Myocyte (in vitro differentiated cells): Measurements from ENCODE around the gene G6PC2. TPM values are rescaled to one million over a fixed set of nuclear protein-coding genes. Genes with fewer than 3 reads are reported as not detected.

Experiments
- DNase-seq: peaks from one replicate; pipeline ENCODE4 v3.0.0-alpha.2; 2012; ENCODE audit warnings: low read depth
- total RNA-seq: library from RNA; depleted of rRNA; stranded (reverse); fragments of >200 nt; gene quantifications from 2 replicates; pipeline ENCODE4 v1.2.3, GENCODE V29; 2014

G6PC2 gene
- total RNA-seq, 1 donor from 2014 or later, result not detected

DNA sequence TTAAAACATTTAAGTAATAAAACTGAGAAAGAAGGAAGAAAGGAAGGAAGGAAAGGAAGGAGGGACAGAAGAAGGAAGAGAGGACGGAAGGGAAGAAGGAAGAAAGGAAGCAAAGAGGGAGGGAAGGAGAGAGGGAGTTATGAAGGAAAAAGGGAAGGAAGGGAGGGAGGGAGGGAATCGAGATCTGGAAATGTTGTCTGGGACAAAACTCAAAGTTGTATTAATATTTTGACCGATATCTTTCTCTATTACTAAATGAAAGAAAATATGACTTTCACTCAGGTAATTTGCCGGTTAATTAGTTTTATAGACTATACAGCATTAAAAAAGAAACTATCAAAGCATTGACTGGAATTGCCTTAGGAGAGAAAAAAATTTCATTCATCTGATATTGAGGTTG is 44.4 kb downstream of the G6PC2 start:
- DNase-seq, result no peak

- no peak for DNase-seq
Measured at GRCh38 chr2:168948621-168949212, 47.6 kb downstream of the G6PC2 start.

DNA sequence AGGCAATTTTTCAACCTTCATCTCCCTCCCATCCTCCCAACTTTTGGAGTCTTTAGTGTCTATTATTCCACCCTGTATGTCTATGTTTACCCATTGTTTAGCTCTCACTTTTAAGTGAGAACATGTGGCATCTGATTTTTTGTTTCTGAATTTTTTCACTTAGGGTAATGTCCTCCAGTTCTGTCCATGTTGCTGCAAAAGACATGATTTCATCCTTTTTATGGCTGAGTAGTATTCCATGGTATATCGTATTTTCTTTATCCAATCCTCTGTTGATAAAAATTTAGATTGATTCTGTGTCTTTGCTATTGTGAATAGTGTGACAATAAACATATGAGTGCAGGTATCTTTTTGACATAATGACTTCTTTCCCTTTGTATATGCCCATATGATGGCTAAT is 48.2 kb downstream of the G6PC2 start:
- DNase-seq, result no peak

DNA sequence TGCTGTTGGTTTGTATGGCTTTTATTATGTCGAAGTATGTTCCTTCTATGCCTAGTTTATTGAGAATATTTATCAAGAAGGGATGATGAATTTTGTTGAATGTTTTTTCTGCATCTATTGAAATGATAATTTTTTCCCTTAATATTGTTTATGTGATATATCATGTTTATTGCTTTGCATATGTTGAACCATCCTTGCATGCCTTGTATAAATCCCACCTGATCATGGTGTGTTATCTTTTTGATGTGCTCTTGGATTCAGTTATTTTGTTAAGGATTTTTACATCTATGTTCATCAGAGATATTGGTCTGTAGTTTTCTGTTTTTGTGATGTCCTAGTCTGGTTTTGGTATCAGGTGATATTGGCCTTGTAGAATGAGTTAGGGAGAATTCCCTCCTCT is 50.8 kb downstream of the G6PC2 start:
- no peak for DNase-seq

DNA sequence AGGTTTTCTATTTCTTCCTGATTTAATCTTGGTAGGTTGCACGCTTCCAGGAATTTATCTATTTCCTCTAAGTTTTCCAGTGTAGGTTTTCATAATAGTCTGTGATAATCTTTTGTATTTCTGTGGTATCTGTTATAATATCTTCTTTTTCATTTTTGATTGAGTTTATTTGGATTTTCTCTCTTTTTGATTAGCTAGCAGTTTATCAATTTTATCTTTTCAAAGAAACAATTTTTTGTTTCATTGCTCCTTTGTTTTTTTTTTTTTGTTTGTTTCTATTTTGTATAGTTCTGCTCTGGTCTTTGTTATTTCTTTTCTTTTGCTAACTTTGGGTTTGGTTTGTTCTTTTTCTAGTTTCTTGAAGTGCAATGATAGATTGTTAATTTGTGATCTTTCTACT is 51.3 kb downstream of the G6PC2 start:
- DNase-seq, result no peak

DNA sequence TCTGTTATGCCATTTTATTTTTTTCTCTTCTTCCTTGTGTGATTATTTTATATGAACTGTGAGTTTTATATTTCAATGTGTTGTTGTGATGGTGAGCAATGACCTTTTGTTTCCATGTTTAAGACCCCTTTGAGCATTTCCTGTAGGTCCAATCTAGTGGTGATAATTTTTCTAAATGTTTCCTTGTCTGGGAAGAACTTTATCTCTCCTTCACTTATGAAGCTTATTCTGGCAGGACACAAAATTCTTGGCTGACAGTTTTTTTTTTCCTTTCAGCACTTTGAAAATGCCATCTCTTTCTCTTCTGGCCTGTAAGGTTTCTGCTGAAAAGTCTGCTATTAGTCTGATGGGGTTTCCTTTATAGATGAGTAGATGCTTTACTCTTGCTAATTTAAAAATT is 53.2 kb downstream of the G6PC2 start:
- no peak for DNase-seq

- no peak for DNase-seq
Measured at GRCh38 chr2:168955321-168955720, 54.2 kb downstream of the G6PC2 start.

GRCh38 chr2:168956392-168956791 is 55.3 kb downstream of the G6PC2 start:
- no peak for DNase-seq

Other genes with a start within 250 kb of the G6PC2 start
- gene NOSTRIN, start 98.7 kb upstream of the G6PC2 start, total RNA-seq, result not detected in 2 replicates
- 0.24 TPM in 1 of 2 replicates, not detected in the other for gene SPC25, start 10.9 kb upstream of the G6PC2 start, total RNA-seq
- gene ABCB11, start 130.0 kb downstream of the G6PC2 start, total RNA-seq, result 0.05 TPM in 1 of 2 replicates, not detected in the other
- not detected in 2 replicates for gene DHRS9, start 168.3 kb downstream of the G6PC2 start, total RNA-seq